HCT116 (cell line): ENCODE results near the gene PAX7. TPM values are rescaled to one million over a fixed set of nuclear protein-coding genes. Genes with fewer than 3 reads are reported as not detected.

ENCODE experiments used
- ATAC-seq: fragments of 200-7000 bp; cut with Tn5 transposase; 2 replicates; pipeline ENCODE4 v1.9.1; 2020; ENCODE audit warnings: mild to moderate bottlenecking, moderate library complexity
- BruUV-seq: library from RNA; stranded (reverse); fragments of 400-500 nt; replicated peaks from 2 replicates; lab custom pipeline; 2021; lab: Mats Ljungman, UMichigan
- CTCF ChIA-PET: fragments of 300-600 bp; sonication (Branson Sonifier 250); formaldehyde crosslinking; loops from one replicate; lab custom pipeline; 2021; ENCODE audit warnings: antibody characterized with exemption; lab: Charles Lee
- POLR2A ChIA-PET: fragments of 300-600, 350-600 bp; sonication (Branson Sonifier 250); formaldehyde crosslinking; loops from one replicate; lab custom pipeline; 2021; ENCODE audit warnings: antibody characterized with exemption; lab: Charles Lee
- RAD21 ChIA-PET, 2 experiments: fragments of 300-600 bp; sonication (Branson Sonifier 250); formaldehyde crosslinking; loops; one replicate each; lab custom pipeline; 2023; ENCODE audit warnings: low total read pairs in 2 of 2; ENCODE audit not compliant: uncharacterized antibody in 2 of 2, unreplicated experiment in 2 of 2, low non-redundant PET in 1 of 2; lab: Charles Lee
- DNase-seq: peaks from one replicate; pipeline ENCODE4 v3.0.0-alpha.2; 2010; ENCODE audit warnings: low read depth, low spot score
- H2AFZ ChIP-seq: fragments of 200-600 bp; shearing (Covaris generic), sonication (generic); 2 replicates; pipeline ENCODE4 v1.6.1; 2017; ENCODE audit warnings: low read depth, mixed run types, mixed read lengths, antibody characterized with exemption, low read length; ENCODE audit not compliant: poor library complexity, severe bottlenecking
- H3K27ac ChIP-seq: 2 replicates; pipeline ENCODE4 v1.5.1; 2012; ENCODE audit warnings: low read depth, low read length
- H3K27me3 ChIP-seq: fragments of 200-600 bp; sonication (generic); 2 replicates; pipeline ENCODE4 v1.6.1; 2016; ENCODE audit warnings: mixed run types, low read length, mixed read lengths; ENCODE audit not compliant: insufficient read depth
- H3K36me3 ChIP-seq, 2 experiments: fragments of 200-500 bp in 1 of 2; fragments of 200-600 bp in 1 of 2; sonication (Bioruptor generic) in 1 of 2; sonication (generic) in 1 of 2; 2 replicates each; pipeline versions ENCODE4 v1.5.1 to v1.6.1; 2014 to 2016; ENCODE audit warnings: low read length in 2 of 2, inconsistent platforms in 1 of 2, mixed read lengths in 1 of 2, mixed run types in 1 of 2; ENCODE audit not compliant: insufficient read depth in 2 of 2, control insufficient read depth in 1 of 2
- H3K4me1 ChIP-seq, 2 experiments: fragments of 200-600 bp in 1 of 2; sonication (generic) in 1 of 2; 2 replicates each; pipeline versions ENCODE4 v1.5.1 to v1.6.1; 2012 to 2017; ENCODE audit warnings: low read length in 2 of 2, inconsistent platforms in 1 of 2, mild to moderate bottlenecking in 1 of 2, mixed read lengths in 1 of 2, mixed run types in 1 of 2, moderate library complexity in 1 of 2; ENCODE audit not compliant: insufficient read depth in 2 of 2, control insufficient read depth in 1 of 2
- H3K4me2 ChIP-seq: fragments of 200-600 bp; sonication (generic); 2 replicates; pipeline ENCODE4 v1.6.1; 2017; ENCODE audit warnings: mixed run types, low read length, mixed read lengths
- H3K4me3 ChIP-seq, 2 experiments: fragments of 200-600 bp in 1 of 2; sonication (generic) in 1 of 2; replicated peaks in 1 of 2; 2 replicates each; pipeline ENCODE4 v1.5.1; 2011 to 2016; ENCODE audit warnings: low read length in 2 of 2, control low read depth in 1 of 2, low read depth in 1 of 2, mild to moderate bottlenecking in 1 of 2, mixed read lengths in 1 of 2, mixed run types in 1 of 2
- H3K79me2 ChIP-seq: fragments of 200-600 bp; sonication (generic); 2 replicates; pipeline ENCODE4 v1.6.1; 2017; ENCODE audit warnings: mild to moderate bottlenecking, mixed run types, low read length, moderate library complexity, mixed read lengths; ENCODE audit not compliant: insufficient read depth
- H3K9ac ChIP-seq: fragments of 200-600 bp; sonication (generic); 2 replicates; pipeline ENCODE4 v1.6.1; 2016; ENCODE audit warnings: low read length, mixed read lengths
- H3K9me2 ChIP-seq: fragments of 200-600 bp; sonication (generic), shearing (Covaris generic); 2 replicates; pipeline ENCODE4 v1.6.1; 2017; ENCODE audit warnings: mixed run types, mild to moderate bottlenecking, moderate library complexity; ENCODE audit not compliant: insufficient read depth
- H3K9me3 ChIP-seq, 2 experiments: fragments of 200-500 bp in 1 of 2; fragments of 200-600 bp in 1 of 2; sonication (Bioruptor generic) in 1 of 2; sonication (generic) in 1 of 2; 2 replicates each; pipeline ENCODE4 v1.6.1; 2014 to 2017; ENCODE audit warnings: low read length in 2 of 2, mixed read lengths in 2 of 2, inconsistent platforms in 1 of 2, low read depth in 1 of 2, mild to moderate bottlenecking in 1 of 2, mixed run types in 1 of 2, moderate library complexity in 1 of 2; ENCODE audit not compliant: control insufficient read depth in 1 of 2, insufficient read depth in 1 of 2
- H4K20me1 ChIP-seq: fragments of 200-600 bp; sonication (generic), shearing (Covaris generic); 2 replicates; pipeline ENCODE4 v1.6.1; 2017; ENCODE audit warnings: mixed run types, mild to moderate bottlenecking, moderate library complexity; ENCODE audit not compliant: insufficient read depth
- ATF3 ChIP-seq: IDR thresholded peaks from 2 replicates; pipeline ENCODE4 v1.6.1; 2012
- CEBPB ChIP-seq: IDR thresholded peaks from 2 replicates; pipeline ENCODE4 v1.6.1; 2012; ENCODE audit warnings: low read depth
- CTCF ChIP-seq, 3 experiments: fragments of 200-600 bp in 1 of 3; sonication (generic) in 1 of 3; IDR thresholded peaks in 2 of 3; conservative IDR thresholded peaks in 1 of 3; 2 replicates each; pipeline ENCODE4 v1.5.1; 2012 to 2017; ENCODE audit warnings: low read depth in 2 of 3, low read length in 2 of 3, antibody characterized with exemption in 1 of 3, borderline replicate concordance in 1 of 3, control low read depth in 1 of 3, mild to moderate bottlenecking in 1 of 3, mixed read lengths in 1 of 3, mixed run types in 1 of 3, moderate library complexity in 1 of 3; ENCODE audit not compliant: insufficient read depth in 1 of 3
- EZH2phosphoT487 ChIP-seq: fragments of 200-600 bp; IDR thresholded peaks from 2 replicates; pipeline ENCODE4 v1.6.1; 2018; ENCODE audit warnings: antibody characterized with exemption, borderline replicate concordance
- RAD21 ChIP-seq: IDR thresholded peaks from 2 replicates; pipeline ENCODE4 v1.6.1; 2012; ENCODE audit warnings: low read depth, mild to moderate bottlenecking
- ZNF274 ChIP-seq: fragments of 200-500 bp; sonication (Bioruptor generic); IDR thresholded peaks from 2 replicates; pipeline ENCODE4 v1.6.1; 2014; ENCODE audit warnings: mild to moderate bottlenecking, low read depth, low read length, inconsistent platforms
- intact Hi-C: fragments of 100-400 bp; cut with micrococcal nuclease; formaldehyde crosslinking; loops from 2 replicates; pipeline ENCODE4 v1.10.0; 2022
- total RNA-seq: library from RNA; stranded (reverse); gene quantifications from one replicate; pipeline ENCODE4 v1.2.1, GENCODE V29; 2021; ENCODE audit not compliant: unreplicated experiment

PAX7 gene
- total RNA-seq, 1 experiment from 2014 or later: not detected

GRCh38 chr1:18794051-18794450 lies 163.4 kb downstream of the PAX7 start:
- H3K4me1 ChIP-seq: no peaks in the 10 kb centered on the region
- H3K9me2 ChIP-seq: no peaks in the 10 kb centered on the region
- H3K9me3 ChIP-seq: no peaks in the 10 kb centered on the region
- ChIA-PET RAD21 (interaction anchor here in 1 of 2 experiments (1.0 kb wide), 1 partner anchor 196 kb away, joined by 3 read pairs; no protein-coding TSS in a partner anchor), CTCF (interaction anchor here (1.1 kb wide), 1 partner anchor 197 kb away, joined by 7 read pairs; no protein-coding TSS in a partner anchor), POLR2A (no interaction called here)
- DNase-seq: no peak
- no peaks in the 10 kb centered on the region for H3K36me3 ChIP-seq
- H3K27ac ChIP-seq: no peak overlapping the region
- H4K20me1 ChIP-seq: no peaks in the 10 kb centered on the region
- H3K4me3 ChIP-seq: no peak overlapping the region
- H3K9ac ChIP-seq: no peak overlapping the region
- no TSS peak for BruUV-seq
- H3K79me2 ChIP-seq: no peaks in the 10 kb centered on the region
- H2AFZ ChIP-seq: peak overlapping the region; percentile 26
- H3K4me2 ChIP-seq: no peak overlapping the region
- H3K27me3 ChIP-seq: peaks cover 30% of the 10 kb centered on the region
- no peak for ATAC-seq
- TF ChIP-seq ATF3 (no peak), RAD21 (no peak), EZH2phosphoT487 (no peak), ZNF274 (no peak)
- intact Hi-C loops: no loop called here

GRCh38 chr1:18794561-18794960 lies 163.9 kb downstream of the PAX7 start:
- Histone ChIP-seq H2AFZ (peak overlapping the region; percentile 26), H3K4me2 (no peak overlapping the region), H3K9me2 (no peaks in the 10 kb centered on the region), H3K4me3 (no peak overlapping the region), H3K9ac (no peak overlapping the region), H3K79me2 (no peaks in the 10 kb centered on the region), H3K27ac (no peak overlapping the region), H3K9me3 (no peaks in the 10 kb centered on the region), H3K27me3 (peaks cover 27% of the 10 kb centered on the region), H3K4me1 (no peaks in the 10 kb centered on the region), H4K20me1 (no peaks in the 10 kb centered on the region), H3K36me3 (no peaks in the 10 kb centered on the region)
- intact Hi-C loops: no loop called here
- ATAC-seq (peak; percentile 90), DNase-seq (peak; percentile 3)
- BruUV-seq: no TSS peak
- RAD21 ChIA-PET: interaction anchor here in 1 of 2 experiments (1.0 kb wide), 1 partner anchor 197 kb away, joined by 3 read pairs; no protein-coding TSS in a partner anchor
- peak in 2 of 3 experiments; percentile 46 to 52; a peak in 4 of 6 replicates for TF ChIP-seq CTCF (IDR thresholded peaks at IDR 0.05 in 2 of 3, conservative IDR thresholded peaks at IDR 0.05 in 1 of 3; ENCODE audit: borderline replicate concordance in 1 of 3, insufficient read depth in 1 of 3, low read depth in 2 of 3, low read length in 2 of 3)
- 0 out of 2 replicates have a peak, but pooled peaks have one; percentile 21 for TF ChIP-seq RAD21
- TF ChIP-seq CEBPB: no peak
- CTCF ChIA-PET: interaction anchor here (1.1 kb wide), 1 partner anchor 197 kb away, joined by 7 read pairs; no protein-coding TSS in a partner anchor
- POLR2A ChIA-PET: no interaction called here
